Testis (tissue), 3 donors: ENCODE measurements around the gene A3GALT2. TPM values are rescaled to one million over a fixed set of nuclear protein-coding genes. Genes with fewer than 3 reads are reported as not detected.

Source experiments
- DNase-seq: peaks from one replicate; pipeline ENCODE4 v3.0.0-alpha.2; 2019
- H3K27ac ChIP-seq, 2 donors: fragments of 200-600 bp; sonication (generic); one replicate each; pipeline ENCODE4 v1.5.1; 2019
- H3K27me3 ChIP-seq: fragments of 200-600 bp; sonication (generic); one replicate; pipeline ENCODE4 v1.5.1; 2019
- H3K36me3 ChIP-seq: fragments of 200-600 bp; sonication (generic); one replicate; pipeline ENCODE4 v1.5.1; 2017; ENCODE audit warnings: low read depth; ENCODE audit errors: missing control alignments
- H3K4me1 ChIP-seq: fragments of 200-600 bp; sonication (generic); one replicate; pipeline ENCODE4 v1.5.1; 2019
- H3K4me3 ChIP-seq, 2 donors: fragments of 200-600 bp; sonication (generic); one replicate each; pipeline ENCODE4 v1.5.1; 2017 to 2019
- H3K9me3 ChIP-seq: fragments of 200-600 bp; sonication (generic); one replicate; pipeline ENCODE4 v1.5.1; 2017
- POLR2A ChIP-seq: fragments of 450-650 bp; IDR thresholded peaks from one replicate; pipeline ENCODE4 v1.6.1; 2017; ENCODE audit warnings: antibody characterized with exemption, mild to moderate bottlenecking, moderate library complexity
- whole genome bisulfite sequencing, 2 donors: methylation state at CpG; one replicate each; pipeline ENCODE4 v1.1.5; 2018; 5-methylcytosine and 5-hydroxymethylcytosine counted together
- intact Hi-C: fragments of 100-400 bp; cut with DNase I; formaldehyde crosslinking; loops from one replicate; pipeline ENCODE4 v1.15.1; 2023; ENCODE audit warnings: low total_unique reads
- polyA plus RNA-seq: library from polyadenylated mRNA; stranded (reverse); fragments of 350-450 nt; fragmentation: Illumina TruSeq; extraction: RNeasy Lipid Tissue Mini Kit (QIAGEN cat#74804); gene quantifications from one replicate; pipeline ENCODE4 v1.2.3, GENCODE V29; 2014; ENCODE audit warnings: low read depth, low replicate concordance; ENCODE audit not compliant: insufficient read depth
- total RNA-seq, 2 donors: library from RNA; depleted of rRNA; stranded (reverse); fragments of >200 nt; gene quantifications; one replicate each; pipeline ENCODE4 v1.2.3, GENCODE V29; 2016
- TF ChIP-seq, protein P1 (sequence below), 3 experiments: fragments of 450-650 bp in 2 of 3; fragments of 200-600 bp in 1 of 3; sonication (generic) in 1 of 3; IDR thresholded peaks; one replicate each; pipeline ENCODE4 v1.5.1; 2016 to 2019; ENCODE audit warnings: antibody characterized with exemption in 3 of 3, mild to moderate bottlenecking in 2 of 3, moderate library complexity in 1 of 3

The A3GALT2 gene
- total and polyA plus RNA-seq, 3 donors from 2014 or later, result 0.87 to 1.7 TPM; not detected in 1

DNA sequence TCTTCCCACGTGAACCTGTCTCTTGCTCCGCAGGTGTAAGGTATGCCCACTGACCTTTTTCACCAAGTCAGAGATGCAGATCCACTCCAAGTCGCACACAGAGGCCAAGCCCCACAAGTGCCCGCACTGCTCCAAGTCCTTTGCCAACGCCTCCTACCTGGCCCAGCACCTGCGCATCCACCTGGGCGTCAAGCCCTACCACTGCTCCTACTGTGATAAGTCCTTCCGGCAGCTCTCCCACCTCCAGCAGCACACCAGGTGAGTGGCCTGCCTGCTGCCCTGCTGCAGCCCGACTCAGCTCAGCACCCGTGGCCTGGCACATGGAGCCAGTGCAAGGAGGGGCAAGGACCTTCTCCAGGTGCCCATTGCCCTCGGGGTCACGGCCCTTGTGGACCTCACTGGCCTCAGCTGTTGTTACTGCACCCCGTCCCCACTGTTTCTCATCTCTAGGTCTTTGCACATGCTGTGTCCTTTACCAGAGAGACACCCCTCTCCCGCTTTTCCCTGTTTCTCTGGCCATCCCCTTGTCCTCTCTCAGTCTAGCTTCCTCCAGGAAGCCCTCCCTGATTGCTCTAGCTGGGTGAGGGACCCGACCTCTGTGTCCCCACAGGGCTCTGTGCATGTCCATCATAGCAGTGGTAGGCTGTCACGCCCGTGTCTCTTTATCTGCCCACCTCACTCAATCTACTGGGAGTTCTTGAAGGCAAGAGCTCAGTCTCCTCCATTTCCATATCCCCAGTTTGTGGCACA, 39.2 kb downstream of the A3GALT2 start:
- no peaks in the 10 kb centered on the region for H3K36me3 ChIP-seq
- intact Hi-C loops, result no loop called here
- no peaks in the 10 kb centered on the region for H3K27me3 ChIP-seq
- TF ChIP-seq, protein P1, sequence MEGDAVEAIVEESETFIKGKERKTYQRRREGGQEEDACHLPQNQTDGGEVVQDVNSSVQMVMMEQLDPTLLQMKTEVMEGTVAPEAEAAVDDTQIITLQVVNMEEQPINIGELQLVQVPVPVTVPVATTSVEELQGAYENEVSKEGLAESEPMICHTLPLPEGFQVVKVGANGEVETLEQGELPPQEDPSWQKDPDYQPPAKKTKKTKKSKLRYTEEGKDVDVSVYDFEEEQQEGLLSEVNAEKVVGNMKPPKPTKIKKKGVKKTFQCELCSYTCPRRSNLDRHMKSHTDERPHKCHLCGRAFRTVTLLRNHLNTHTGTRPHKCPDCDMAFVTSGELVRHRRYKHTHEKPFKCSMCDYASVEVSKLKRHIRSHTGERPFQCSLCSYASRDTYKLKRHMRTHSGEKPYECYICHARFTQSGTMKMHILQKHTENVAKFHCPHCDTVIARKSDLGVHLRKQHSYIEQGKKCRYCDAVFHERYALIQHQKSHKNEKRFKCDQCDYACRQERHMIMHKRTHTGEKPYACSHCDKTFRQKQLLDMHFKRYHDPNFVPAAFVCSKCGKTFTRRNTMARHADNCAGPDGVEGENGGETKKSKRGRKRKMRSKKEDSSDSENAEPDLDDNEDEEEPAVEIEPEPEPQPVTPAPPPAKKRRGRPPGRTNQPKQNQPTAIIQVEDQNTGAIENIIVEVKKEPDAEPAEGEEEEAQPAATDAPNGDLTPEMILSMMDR (IDR thresholded peaks at IDR 0.05), result no peak
- no peak for TF ChIP-seq POLR2A
- WGBS, 2 donors, result 94 to 96% methylated on average over 13 to 15 of the region's 17 CpGs
- no peaks in the 10 kb centered on the region for H3K9me3 ChIP-seq
- no peak for DNase-seq
- no peak overlapping the region for H3K4me3 ChIP-seq
- H3K4me1 ChIP-seq, result no peaks in the 10 kb centered on the region
- H3K27ac ChIP-seq, result no peak overlapping the region

- TF ChIP-seq POLR2A, result no peak
- TF ChIP-seq, protein P1 (IDR thresholded peaks at IDR 0.05), result no peak
- intact Hi-C loops, result no loop called here
- H3K27me3 ChIP-seq, result no peaks in the 10 kb centered on the region
Observed at GRCh38 chr1:33280091-33280661, 40.7 kb downstream of the A3GALT2 start.

GRCh38 chr1:33277488-33278084, 43.3 kb downstream of the A3GALT2 start:
- Histone ChIP-seq H3K27ac (no peak overlapping the region), H3K4me3 (no peak overlapping the region), H3K9me3 (no peaks in the 10 kb centered on the region), H3K27me3 (no peaks in the 10 kb centered on the region), H3K4me1 (no peaks in the 10 kb centered on the region), H3K36me3 (no peaks in the 10 kb centered on the region)
- TF ChIP-seq POLR2A, result no peak
- no peak for DNase-seq
- intact Hi-C loops, result no loop called here
- WGBS, 2 donors, result 90 to 92% methylated on average over 8 to 11 of the region's 11 CpGs

More at GRCh38 chr1:33280091-33280661, 40.7 kb downstream of the A3GALT2 start:
- Histone ChIP-seq H3K36me3 (no peaks in the 10 kb centered on the region), H3K4me1 (no peaks in the 10 kb centered on the region), H3K4me3 (no peak overlapping the region), H3K9me3 (no peaks in the 10 kb centered on the region), H3K27ac (no peak overlapping the region)
- DNase-seq, result no peak
- 79% methylated on average over 13 to 28 of the region's 29 CpGs for whole genome bisulfite sequencing, 2 donors

GRCh38 chr1:33276573-33277298, 44.2 kb downstream of the A3GALT2 start:
- H3K4me3 ChIP-seq, result no peak overlapping the region
- no peaks in the 10 kb centered on the region for H3K4me1 ChIP-seq
- no peak for DNase-seq
- no peaks in the 10 kb centered on the region for H3K36me3 ChIP-seq
- H3K27ac ChIP-seq, result no peak overlapping the region
- H3K9me3 ChIP-seq, result no peaks in the 10 kb centered on the region
- H3K27me3 ChIP-seq, result no peaks in the 10 kb centered on the region
- 87 to 89% methylated on average over 30 of the region's 30 CpGs for WGBS, 2 donors
- intact Hi-C loops, result no loop called here
- no peak for TF ChIP-seq POLR2A
- TF ChIP-seq, protein P1 (IDR thresholded peaks at IDR 0.05), result no peak
